Right lobe of liver (tissue), 6 donors: ENCODE measurements around the gene DLX1. TPM values are rescaled to one million over a fixed set of nuclear protein-coding genes. Genes with fewer than 3 reads are reported as not detected.
A peak's percentile ranks its signal among the peaks of the same experiment; 100 is the strongest.

ENCODE experiments used
- ATAC-seq, 4 donors: fragments of 200-7000 bp; cut with Tn5 transposase; one replicate each; pipeline ENCODE4 v1.9.1; 2020; ENCODE audit warnings: mild to moderate bottlenecking in 4 of 4, moderate library complexity in 4 of 4
- DNase-seq, 3 donors: peaks; one replicate each; pipeline ENCODE4 v3.0.0-alpha.2; 2020
- H3K27ac ChIP-seq, 3 donors: fragments of 200-600 bp; one replicate each; pipeline ENCODE4 v1.8.0; 2022
- H3K27me3 ChIP-seq, 2 donors: fragments of 200-600 bp; one replicate each; pipeline ENCODE4 v1.8.0; 2022
- H3K36me3 ChIP-seq, 4 donors: fragments of 200-600 bp; sonication (generic) in 1 of 4; one replicate each; pipeline versions ENCODE4 v1.5.1 to v1.8.0; 2017 to 2022; ENCODE audit warnings: control low read depth in 1 of 4
- H3K4me1 ChIP-seq, 4 donors: fragments of 200-600 bp; sonication (generic) in 1 of 4; one replicate each; pipeline versions ENCODE4 v1.5.1 to v1.8.0; 2017 to 2022; ENCODE audit warnings: control low read depth in 1 of 4
- H3K4me3 ChIP-seq, 3 donors: fragments of 200-600 bp; one replicate each; pipeline ENCODE4 v1.8.0; 2022
- H3K9me3 ChIP-seq, 4 donors: fragments of 200-600 bp; sonication (generic) in 1 of 4; one replicate each; pipeline versions ENCODE4 v1.5.1 to v1.8.0; 2017 to 2022; ENCODE audit warnings: control low read depth in 1 of 4
- POLR2A ChIP-seq: fragments of 450-650 bp; IDR thresholded peaks from one replicate; pipeline ENCODE4 v1.6.1; 2017; ENCODE audit warnings: antibody characterized with exemption, mild to moderate bottlenecking
- WGBS: methylation state at CpG from one replicate; pipeline ENCODE4 v1.1.6; 2018; ENCODE audit warnings: low coverage, low lambda C conversion rate; ENCODE audit not compliant: insufficient coverage; ENCODE audit errors: missing lambda C conversion rate; 5-methylcytosine and 5-hydroxymethylcytosine counted together
- intact Hi-C, 2 donors: fragments of 100-400 bp; cut with DNase I; formaldehyde crosslinking; loops; one replicate each; pipeline versions ENCODE4 v1.11.2 to v1.14.1; 2022
- total RNA-seq, 6 experiments: library from RNA; depleted of rRNA in 2 of 6; stranded (reverse); fragments of >200 nt in 2 of 6; fragmentation: NEBNext Ultra II Directional in 3 of 6; extraction: Animal tissue kit (Norgen Biotek cat#: 25700) in 3 of 6; gene quantifications; one replicate each; pipeline versions ENCODE4 v1.1.0 to v1.2.4, GENCODE V29; 2016 to 2023
- TF ChIP-seq, protein P1 (sequence below), 4 donors: fragments of 200-600 bp in 3 of 4; fragments of 450-650 bp in 1 of 4; IDR thresholded peaks; one replicate each; pipeline versions ENCODE4 v1.5.1 to v1.8.0; 2016 to 2022; ENCODE audit warnings: antibody characterized with exemption in 4 of 4, mild to moderate bottlenecking in 2 of 4
- donor health status: DM: no; HTN: yes; CAD: no.
- donor health status: DM: no; HTN: no; CAD: no.
- donor health status: DM: no; HTN: no; CAD: no.
- donor health status: DM: no; HTN: yes; CAD: no.
- donor health status: DM: no; HTN: yes; CAD: no.

DLX1 gene
- total RNA-seq, 6 experiments from 2014 or later = not detected

DNA sequence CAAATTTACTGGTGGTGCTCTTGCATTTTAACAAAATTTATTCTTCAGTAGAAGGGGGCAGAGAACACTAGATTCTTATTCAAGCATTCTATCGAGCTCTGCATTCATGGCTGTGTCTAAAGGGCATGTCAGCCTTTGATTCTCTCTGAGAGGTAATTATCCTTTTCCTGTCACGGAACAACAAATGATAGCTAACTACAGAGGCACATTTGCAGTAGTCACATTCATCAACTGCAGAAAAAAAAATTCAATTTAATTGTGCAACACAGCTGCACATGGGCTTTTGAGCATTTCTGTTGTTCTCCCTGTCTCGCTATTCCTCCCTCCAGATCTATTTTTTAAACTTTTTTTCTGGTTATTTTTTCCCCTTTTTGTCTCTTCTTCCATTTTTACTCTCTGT is 13.0 kb upstream of the DLX1 start:
- TF ChIP-seq, protein P1, sequence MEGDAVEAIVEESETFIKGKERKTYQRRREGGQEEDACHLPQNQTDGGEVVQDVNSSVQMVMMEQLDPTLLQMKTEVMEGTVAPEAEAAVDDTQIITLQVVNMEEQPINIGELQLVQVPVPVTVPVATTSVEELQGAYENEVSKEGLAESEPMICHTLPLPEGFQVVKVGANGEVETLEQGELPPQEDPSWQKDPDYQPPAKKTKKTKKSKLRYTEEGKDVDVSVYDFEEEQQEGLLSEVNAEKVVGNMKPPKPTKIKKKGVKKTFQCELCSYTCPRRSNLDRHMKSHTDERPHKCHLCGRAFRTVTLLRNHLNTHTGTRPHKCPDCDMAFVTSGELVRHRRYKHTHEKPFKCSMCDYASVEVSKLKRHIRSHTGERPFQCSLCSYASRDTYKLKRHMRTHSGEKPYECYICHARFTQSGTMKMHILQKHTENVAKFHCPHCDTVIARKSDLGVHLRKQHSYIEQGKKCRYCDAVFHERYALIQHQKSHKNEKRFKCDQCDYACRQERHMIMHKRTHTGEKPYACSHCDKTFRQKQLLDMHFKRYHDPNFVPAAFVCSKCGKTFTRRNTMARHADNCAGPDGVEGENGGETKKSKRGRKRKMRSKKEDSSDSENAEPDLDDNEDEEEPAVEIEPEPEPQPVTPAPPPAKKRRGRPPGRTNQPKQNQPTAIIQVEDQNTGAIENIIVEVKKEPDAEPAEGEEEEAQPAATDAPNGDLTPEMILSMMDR (IDR thresholded peaks at IDR 0.05) = no peak
- Histone ChIP-seq H3K4me1 (no peaks in the 10 kb centered on the region), H3K27me3 (peaks cover 0 to 6% of the 10 kb centered on the region in 2 donors), H3K9me3 (no peaks in the 10 kb centered on the region), H3K27ac (no peak overlapping the region), H3K36me3 (no peaks in the 10 kb centered on the region), H3K4me3 (no peak overlapping the region)
- DNase-seq = no peak
- WGBS = 92% methylated on average over 3 of the region's 3 CpGs
- intact Hi-C loops = no loop called here
- no peak for ATAC-seq

DNA sequence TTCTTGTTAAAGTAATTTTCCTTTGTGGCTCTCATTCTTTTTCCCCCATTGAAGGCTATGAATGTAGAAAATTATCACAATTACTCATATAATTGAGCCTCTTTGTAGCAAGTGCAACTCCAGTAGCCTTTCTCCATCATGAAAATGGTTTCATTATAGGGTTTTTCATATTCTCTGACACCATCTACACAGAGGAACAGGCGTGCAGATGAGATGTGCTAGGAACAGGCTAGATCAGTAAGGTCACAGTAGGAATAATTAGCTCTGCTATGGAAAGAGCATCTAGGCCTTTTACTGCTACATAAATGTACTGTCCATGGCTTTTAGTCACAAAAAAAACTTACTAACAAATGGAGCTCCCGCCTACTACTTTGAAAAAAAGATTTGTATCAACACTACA is 12.6 kb upstream of the DLX1 start:
- peaks cover 0 to 6% of the 10 kb centered on the region in 2 donors for H3K27me3 ChIP-seq
- no peak overlapping the region for H3K4me3 ChIP-seq
- no peaks in the 10 kb centered on the region for H3K36me3 ChIP-seq
- intact Hi-C loops = no loop called here
- 96% methylated on average over 2 of the region's 2 CpGs for WGBS
- no peak for DNase-seq
- H3K9me3 ChIP-seq = no peaks in the 10 kb centered on the region
- no peaks in the 10 kb centered on the region for H3K4me1 ChIP-seq
- TF ChIP-seq, protein P1 (IDR thresholded peaks at IDR 0.05) = no peak
- TF ChIP-seq POLR2A = no peak
- H3K27ac ChIP-seq = no peak overlapping the region
- ATAC-seq = no peak

GRCh38 chr2:172073518-172073917 is 11.8 kb upstream of the DLX1 start:
- Histone ChIP-seq H3K4me3 (no peak overlapping the region), H3K9me3 (no peaks in the 10 kb centered on the region), H3K27me3 (peaks cover 0 to 9% of the 10 kb centered on the region in 2 donors), H3K36me3 (no peaks in the 10 kb centered on the region), H3K27ac (no peak overlapping the region), H3K4me1 (no peaks in the 10 kb centered on the region)
- ATAC-seq (peak in 1 of 4 donors; percentile 52), DNase-seq (no peak)
- TF ChIP-seq POLR2A = no peak
- TF ChIP-seq, protein P1 (IDR thresholded peaks at IDR 0.05) = no peak
- intact Hi-C loops = no loop called here
- WGBS = 33% methylated on average over 4 of the region's 4 CpGs

DNA sequence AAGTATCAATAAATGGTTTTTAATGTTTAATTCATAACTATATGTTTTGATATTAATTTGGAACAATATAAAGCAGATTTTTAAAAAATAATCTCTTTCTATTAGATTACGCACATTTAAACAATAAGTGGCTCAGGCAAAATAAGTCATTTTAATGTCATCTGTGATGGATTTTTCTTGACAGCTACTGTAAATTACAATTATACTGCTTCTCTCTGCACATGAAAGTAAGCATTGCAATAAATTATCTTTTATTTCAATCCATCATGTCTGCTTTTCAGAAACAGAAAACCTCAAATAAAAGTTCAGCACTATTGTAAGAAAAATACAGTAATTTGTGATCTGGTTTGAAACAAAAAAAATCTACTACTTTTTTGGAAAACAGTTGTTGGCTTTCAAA is 11.1 kb upstream of the DLX1 start:
- H3K4me1 ChIP-seq = no peaks in the 10 kb centered on the region
- intact Hi-C loops = no loop called here
- no peaks in the 10 kb centered on the region for H3K9me3 ChIP-seq
- H3K36me3 ChIP-seq = no peaks in the 10 kb centered on the region
- H3K27me3 ChIP-seq = peaks cover 0 to 13% of the 10 kb centered on the region in 2 donors
- H3K27ac ChIP-seq = no peak overlapping the region
- WGBS = 88% methylated on average over 1 of the region's 1 CpG
- H3K4me3 ChIP-seq = no peak overlapping the region
- DNase-seq (no peak), ATAC-seq (no peak)
- TF ChIP-seq POLR2A = no peak
- TF ChIP-seq, protein P1 (IDR thresholded peaks at IDR 0.05) = no peak

GRCh38 chr2:172079416-172079815 is 5.9 kb upstream of the DLX1 start:
- TF ChIP-seq POLR2A = no peak
- TF ChIP-seq, protein P1 (IDR thresholded peaks at IDR 0.05) = no peak
- Histone ChIP-seq H3K27me3 (peaks cover 18 to 63% of the 10 kb centered on the region in 2 donors), H3K4me3 (no peak overlapping the region), H3K9me3 (no peaks in the 10 kb centered on the region), H3K27ac (no peak overlapping the region), H3K36me3 (no peaks in the 10 kb centered on the region), H3K4me1 (peaks cover 0 to 5% (median 0%) of the 10 kb centered on the region in 4 donors)
- WGBS = 86% methylated on average over 5 of the region's 5 CpGs
- no peak for DNase-seq
- no peak for ATAC-seq
- intact Hi-C loops = no loop called here
